ENCODE measurements around the gene PPP1R2B.

PPP1R2B gene

DNA sequence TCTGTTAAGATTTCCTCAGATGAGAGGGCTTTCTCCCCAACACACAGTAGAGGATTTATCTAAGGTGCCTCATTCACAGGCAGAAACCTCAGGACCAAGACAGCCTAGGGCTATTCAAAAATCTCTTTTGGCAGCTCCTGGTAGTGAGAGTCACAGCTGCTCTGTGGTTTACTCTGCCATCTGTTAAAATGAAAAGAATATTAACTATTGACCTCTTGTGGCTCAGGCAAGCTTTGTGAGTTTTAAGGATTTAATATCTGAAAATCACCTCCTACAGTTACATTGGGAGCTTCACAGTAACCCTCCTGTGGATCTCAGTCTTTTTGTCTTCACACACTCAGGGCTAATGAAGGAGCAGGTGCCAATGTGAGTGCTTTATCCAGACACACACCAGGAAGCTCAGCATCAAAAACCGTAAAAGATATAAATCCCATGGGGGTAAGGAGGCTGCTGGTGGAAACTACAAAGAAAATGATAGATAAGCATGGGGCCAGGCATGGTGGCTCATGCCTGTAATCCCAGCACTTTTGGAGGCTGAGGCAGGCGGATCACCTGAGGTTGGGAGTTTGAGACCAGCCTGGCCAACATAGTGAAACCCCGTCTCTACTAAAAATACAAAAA, 29.7 kb downstream of the PPP1R2B start:
- no peak for FAIRE-seq

DNA sequence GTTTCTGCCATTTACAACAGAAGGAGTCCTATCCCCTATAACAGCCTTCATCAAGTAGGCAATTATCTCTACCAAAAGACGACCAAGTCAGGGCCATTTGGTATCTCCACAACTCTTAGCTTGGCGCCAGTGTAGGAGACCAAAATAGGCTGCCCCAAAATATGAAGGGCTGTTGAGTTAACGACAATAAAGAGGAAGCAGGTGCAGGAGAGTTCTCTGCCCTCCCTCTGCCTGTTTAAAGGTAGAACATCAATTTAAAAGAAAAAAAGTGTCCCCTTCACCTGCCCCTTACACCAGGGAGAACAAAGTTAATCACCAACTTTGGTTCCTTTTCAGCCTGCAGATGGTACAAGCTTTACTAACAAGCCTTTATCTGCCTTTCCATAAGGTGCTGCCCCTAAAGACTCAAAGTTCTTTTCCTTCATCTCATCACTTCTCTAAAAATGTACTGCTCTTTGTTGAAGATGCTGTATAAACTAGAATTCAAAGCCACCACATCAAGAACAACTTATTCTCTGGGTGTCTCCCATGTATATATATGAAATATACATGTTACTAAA, 33.3 kb downstream of the PPP1R2B start:
- no peak for FAIRE-seq

DNA sequence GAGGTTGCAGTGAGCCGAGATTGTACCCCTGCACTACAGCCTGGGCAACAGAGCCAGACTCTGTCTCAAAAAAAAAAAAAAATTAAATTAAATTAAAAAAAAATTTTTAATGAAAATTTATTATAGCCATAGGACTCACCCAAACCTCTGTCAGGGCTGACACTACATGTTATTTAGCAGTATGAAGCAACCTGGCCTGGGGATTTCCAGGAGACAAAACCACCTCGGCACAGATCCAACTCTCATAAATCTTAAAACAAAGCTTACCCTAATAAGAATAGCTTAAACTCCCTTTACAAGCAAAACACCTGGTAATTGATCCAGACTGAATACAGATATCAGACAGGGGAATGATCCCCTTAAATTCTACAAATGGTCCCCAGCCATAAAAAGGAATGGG, 38.4 kb downstream of the PPP1R2B start:
- FAIRE-seq, result no peak

DNA sequence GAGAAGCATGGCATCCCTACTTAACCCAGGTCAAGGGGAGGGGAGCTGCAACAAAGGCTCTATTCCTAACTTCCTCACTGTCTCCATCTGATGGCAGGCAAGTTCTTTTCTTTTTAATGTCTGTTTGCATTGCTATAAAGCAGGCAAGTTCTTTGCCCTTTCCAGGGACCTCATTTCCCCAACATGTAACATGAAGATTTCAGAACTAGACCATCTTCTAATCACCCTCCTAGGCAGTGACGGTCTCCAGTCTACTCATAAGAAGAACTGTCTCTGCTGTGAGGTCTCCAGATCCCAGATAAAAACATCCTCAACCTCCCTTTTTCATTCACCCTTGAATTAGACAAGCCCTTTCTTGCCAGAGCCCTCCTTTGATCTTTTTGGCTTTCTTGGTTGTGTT, 42.1 kb downstream of the PPP1R2B start:
- no peak for FAIRE-seq

- FAIRE-seq, result no peak
These were observed 42.8 kb downstream of the PPP1R2B start for GRCh38 chr5:156892864-156893263.

GRCh38 chr5:156893517-156893916, 43.4 kb downstream of the PPP1R2B start:
- FAIRE-seq, result no peak

DNA sequence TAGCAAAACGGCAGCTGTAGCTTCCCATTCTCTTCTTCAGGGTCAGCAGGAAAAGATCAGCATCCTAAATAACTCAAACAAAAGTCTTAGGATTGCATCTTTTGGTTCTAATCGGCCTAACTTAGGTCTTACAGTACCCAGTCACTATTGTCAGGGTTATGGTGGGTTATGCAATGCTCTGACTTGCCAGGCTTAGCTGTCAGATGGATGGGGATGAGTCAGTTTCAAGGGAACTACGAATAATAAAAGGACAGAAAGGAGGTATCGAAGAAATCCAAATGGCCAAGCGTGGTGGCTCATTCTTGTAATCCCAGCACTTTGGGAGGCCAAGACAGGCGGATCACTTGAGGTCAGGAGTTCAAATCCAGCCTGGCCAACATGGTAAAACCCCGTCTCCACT, 46.5 kb downstream of the PPP1R2B start:
- no peak for FAIRE-seq
